Spinal cord (tissue), 10 donors: Measurements from ENCODE around the gene AKAP10. TPM values are rescaled to one million over a fixed set of nuclear protein-coding genes. Genes with fewer than 3 reads are reported as not detected.

ENCODE experiments used
- DNase-seq, 6 donors: peaks; one replicate each; pipeline versions ENCODE4 v3.0.0 to v3.0.0-alpha.2; 2013 to 2015; ENCODE audit warnings: low spot score in 6 of 6, low read depth in 4 of 6
- H3K27ac ChIP-seq: one replicate; pipeline ENCODE4 v1.5.1; 2013; ENCODE audit warnings: low read depth, low read length, control low read depth
- H3K27me3 ChIP-seq: one replicate; pipeline ENCODE4 v1.6.1; 2013; ENCODE audit warnings: low read length; ENCODE audit not compliant: control insufficient read depth, insufficient read depth
- H3K36me3 ChIP-seq: one replicate; pipeline ENCODE4 v1.6.1; 2013; ENCODE audit warnings: low read length; ENCODE audit not compliant: control insufficient read depth, insufficient read depth
- H3K4me1 ChIP-seq: one replicate; pipeline ENCODE4 v1.6.1; 2013; ENCODE audit warnings: low read length; ENCODE audit not compliant: control insufficient read depth, insufficient read depth
- H3K4me3 ChIP-seq: one replicate; pipeline ENCODE4 v1.5.1; 2013; ENCODE audit warnings: low read depth, low read length, control low read depth
- H3K9me3 ChIP-seq: one replicate; pipeline ENCODE4 v1.6.1; 2013; ENCODE audit warnings: low read length; ENCODE audit not compliant: control insufficient read depth, insufficient read depth
- WGBS: methylation state at CpG from one replicate; pipeline ENCODE4 v1.1.5; 2013; ENCODE audit warnings: missing lambda C conversion rate; ENCODE audit not compliant: insufficient coverage; 5-methylcytosine and 5-hydroxymethylcytosine counted together
- polyA plus RNA-seq, 2 donors: library from polyadenylated mRNA; unstranded; fragments of 120-200 nt; gene quantifications; one replicate each; pipeline ENCODE4 v1.2.1, GENCODE V29; 2013; ENCODE audit not compliant: insufficient read length in 2 of 2
- total RNA-seq, 2 donors: library from RNA; depleted of rRNA in 1 of 2; stranded (reverse); fragments of 120-200 nt in 1 of 2; fragments of >200 nt in 1 of 2; gene quantifications; one replicate each; pipeline versions ENCODE4 v1.2.3 to v1.2.4, GENCODE V29; 2013 to 2014
- donor health status: healthy.

Gene AKAP10
- total and polyA plus RNA-seq, 4 donors = 24.5 to 39.3 (median 27.9) TPM

DNA sequence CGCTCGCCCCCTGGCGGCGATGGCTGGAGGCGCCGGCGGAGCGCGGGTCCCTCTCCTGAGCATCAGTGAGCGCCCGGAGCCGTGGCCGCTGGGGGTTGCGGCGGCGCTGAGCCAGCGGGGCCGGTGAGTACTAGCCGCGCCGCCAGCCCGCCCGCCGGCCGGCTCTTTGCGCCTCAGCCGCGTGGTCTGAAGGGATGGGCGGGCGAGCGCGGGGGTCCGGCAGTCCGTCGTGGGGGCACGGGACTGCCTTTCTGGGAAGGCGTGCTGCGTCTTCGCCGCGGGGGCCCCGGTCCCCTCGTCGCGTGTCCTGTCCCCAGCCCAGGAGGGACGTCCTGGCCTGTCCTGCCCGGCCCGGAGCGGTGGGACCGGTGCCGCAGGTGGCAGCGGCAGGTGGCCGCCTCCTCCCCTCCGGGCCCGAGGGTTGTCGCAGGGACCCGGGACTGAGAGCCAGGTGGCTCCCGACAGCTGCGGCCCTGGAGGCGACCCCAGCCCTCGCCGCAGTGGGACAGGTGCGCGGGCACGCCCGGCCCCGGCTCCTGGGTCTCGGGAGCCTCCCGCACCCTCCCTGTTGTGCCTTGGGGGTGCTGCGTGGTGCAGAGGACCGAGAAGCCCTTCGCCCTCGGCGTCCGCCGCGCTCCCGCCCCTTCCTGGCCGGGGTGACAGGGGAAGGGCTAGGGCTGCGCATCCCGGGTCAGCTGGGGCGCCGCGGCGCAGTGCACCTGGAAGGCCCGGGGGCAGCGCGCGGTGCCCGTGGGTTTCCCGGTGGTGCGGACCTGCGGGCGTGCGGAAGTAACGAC is 31.9 kb upstream of the AKAP10 start, which contains the start of gene SPECC1:
SPECC1 (plus strand) TSS at position 58 of the 797 bp plus-strand sequence. CDS start 87,293 bp downstream, outside the sequence.
- Histone ChIP-seq H3K27me3 (peaks cover 18% of the 10 kb centered on the region), H3K4me3 (peak within 1 kb of the TSS; percentile 55), H3K27ac (no peak within 1 kb of the TSS), H3K4me1 (peaks cover 9% of the 10 kb centered on the region), H3K9me3 (no peaks in the 10 kb centered on the region), H3K36me3 (no peaks in the 10 kb centered on the region)
- DNase-seq = peak in 3 of 6 donors; percentile 70 to 92 (median 74)
- WGBS = under 1% methylated on average over 90 of the region's 96 CpGs

DNA sequence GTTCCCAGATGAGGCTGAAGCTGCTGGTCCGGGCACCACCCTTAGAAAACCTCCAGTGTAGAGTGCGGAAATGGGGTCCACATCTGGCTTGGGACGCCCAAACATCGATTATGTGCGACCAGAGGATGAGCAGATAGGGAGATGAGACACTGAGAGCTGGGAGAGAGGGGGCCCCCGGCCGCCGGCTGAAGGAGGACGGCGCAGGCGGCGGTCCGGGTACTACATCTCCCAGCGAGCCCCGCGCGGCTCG is 31.3 kb upstream of the AKAP10 start:
- Histone ChIP-seq H3K4me1 (peaks cover 9% of the 10 kb centered on the region), H3K27ac (no peak overlapping the region)
- WGBS = 0% methylated on average over 18 of the region's 18 CpGs

DNA sequence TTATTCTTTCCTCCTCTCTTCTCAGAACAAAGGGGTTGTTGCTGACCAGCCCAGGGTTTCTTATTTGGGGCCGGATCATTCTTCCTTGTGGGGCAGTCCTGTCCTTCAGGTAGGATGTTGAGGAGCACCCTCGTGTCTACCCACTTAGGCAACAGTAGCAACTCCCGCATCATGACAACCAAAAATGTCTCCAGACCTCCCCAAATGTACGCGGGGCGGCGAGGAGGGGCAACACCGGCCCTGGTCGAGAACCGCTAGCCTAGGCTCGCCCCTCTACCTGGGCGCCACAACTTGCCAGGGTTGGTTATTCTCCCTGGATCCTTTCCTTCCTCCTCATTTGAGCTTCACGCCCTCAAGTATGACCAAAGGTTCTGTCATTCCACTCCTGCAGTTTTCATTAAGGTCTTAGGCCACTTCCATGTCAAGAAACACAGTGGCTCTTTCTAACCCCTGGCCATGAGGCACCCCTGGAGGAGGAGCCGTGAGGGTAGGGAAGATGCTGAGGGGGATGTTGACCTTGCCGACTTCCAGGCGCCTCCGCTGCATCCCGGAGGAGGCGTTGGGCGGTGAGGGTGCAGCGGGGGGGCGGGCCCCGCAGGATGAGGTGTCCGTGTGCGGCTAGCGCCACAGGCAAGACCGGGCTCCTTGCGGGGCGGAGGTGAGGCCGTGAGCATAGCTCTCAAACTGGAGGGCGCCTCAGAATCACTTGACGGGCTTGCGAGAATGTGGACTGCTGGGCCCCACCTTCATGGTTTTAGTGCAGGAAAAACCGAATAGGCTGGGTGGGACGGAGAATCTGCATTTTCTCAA is 30.8 kb upstream of the AKAP10 start:
- Histone ChIP-seq H3K4me1 (peaks cover 9% of the 10 kb centered on the region), H3K27me3 (peaks cover 17% of the 10 kb centered on the region), H3K4me3 (peak overlapping the region; percentile 55), H3K36me3 (no peaks in the 10 kb centered on the region), H3K27ac (no peak overlapping the region), H3K9me3 (no peaks in the 10 kb centered on the region)
- DNase-seq = no peak
- WGBS = 21% methylated on average over 33 of the region's 35 CpGs

More for the DNA sequence above, 31.3 kb upstream of the AKAP10 start:
- peaks cover 18% of the 10 kb centered on the region for H3K27me3 ChIP-seq
- H3K9me3 ChIP-seq = no peaks in the 10 kb centered on the region
- no peaks in the 10 kb centered on the region for H3K36me3 ChIP-seq
- peak overlapping the region; percentile 55 for H3K4me3 ChIP-seq
- DNase-seq = peak in 1 of 6 donors; percentile 91

DNA sequence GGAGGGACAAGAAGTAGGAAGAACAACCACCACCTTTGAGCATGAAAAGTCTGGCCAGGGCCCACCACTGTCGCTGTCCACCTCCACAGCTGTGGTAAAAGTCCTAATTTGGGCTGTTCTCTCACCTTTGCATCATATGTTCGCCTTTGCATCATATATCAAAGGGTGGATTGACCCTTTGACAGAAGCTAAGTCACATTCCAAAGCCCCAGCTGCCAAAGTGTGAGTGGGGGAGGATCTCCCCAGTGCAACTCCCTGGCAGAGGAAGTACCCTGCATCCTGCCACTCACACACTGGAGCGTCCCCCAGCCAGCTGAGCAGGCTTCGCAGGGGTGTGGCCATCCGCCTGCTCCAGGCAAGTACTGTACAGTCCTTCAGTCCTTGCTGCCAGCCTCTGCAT is 18.9 kb upstream of the AKAP10 start:
- DNase-seq = no peak
- H3K27me3 ChIP-seq = no peaks in the 10 kb centered on the region
- H3K27ac ChIP-seq = no peak overlapping the region
- H3K4me1 ChIP-seq = peaks cover 6% of the 10 kb centered on the region
- no peaks in the 10 kb centered on the region for H3K9me3 ChIP-seq
- WGBS = 80% methylated on average over 2 of the region's 5 CpGs
- no peak overlapping the region for H3K4me3 ChIP-seq
- no peaks in the 10 kb centered on the region for H3K36me3 ChIP-seq

DNA sequence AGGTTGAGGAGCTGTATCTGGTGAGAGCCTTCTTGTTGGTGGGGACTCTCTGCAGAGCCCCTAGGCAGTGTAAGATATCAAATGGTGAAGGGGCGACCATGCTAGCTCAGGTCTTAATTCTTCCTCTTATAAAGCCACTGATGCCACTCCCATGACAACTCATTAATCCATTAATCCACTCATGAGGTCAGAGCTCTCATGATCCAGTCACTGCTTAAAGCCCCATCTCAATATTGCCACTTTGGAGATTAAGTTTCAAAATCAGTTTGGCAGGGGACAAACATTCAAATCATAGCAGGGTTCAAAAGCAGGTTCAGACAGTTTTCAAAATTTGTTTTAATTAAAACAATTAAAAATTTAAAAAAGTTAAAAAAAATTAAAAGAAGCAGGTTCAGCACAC is 18.5 kb upstream of the AKAP10 start:
- WGBS = no CpG with 5 or more reads among the region's 1 CpG
- Histone ChIP-seq H3K27ac (no peak overlapping the region), H3K9me3 (no peaks in the 10 kb centered on the region), H3K4me1 (peaks cover 6% of the 10 kb centered on the region), H3K27me3 (no peaks in the 10 kb centered on the region), H3K4me3 (no peak overlapping the region), H3K36me3 (no peaks in the 10 kb centered on the region)
- no peak for DNase-seq

DNA sequence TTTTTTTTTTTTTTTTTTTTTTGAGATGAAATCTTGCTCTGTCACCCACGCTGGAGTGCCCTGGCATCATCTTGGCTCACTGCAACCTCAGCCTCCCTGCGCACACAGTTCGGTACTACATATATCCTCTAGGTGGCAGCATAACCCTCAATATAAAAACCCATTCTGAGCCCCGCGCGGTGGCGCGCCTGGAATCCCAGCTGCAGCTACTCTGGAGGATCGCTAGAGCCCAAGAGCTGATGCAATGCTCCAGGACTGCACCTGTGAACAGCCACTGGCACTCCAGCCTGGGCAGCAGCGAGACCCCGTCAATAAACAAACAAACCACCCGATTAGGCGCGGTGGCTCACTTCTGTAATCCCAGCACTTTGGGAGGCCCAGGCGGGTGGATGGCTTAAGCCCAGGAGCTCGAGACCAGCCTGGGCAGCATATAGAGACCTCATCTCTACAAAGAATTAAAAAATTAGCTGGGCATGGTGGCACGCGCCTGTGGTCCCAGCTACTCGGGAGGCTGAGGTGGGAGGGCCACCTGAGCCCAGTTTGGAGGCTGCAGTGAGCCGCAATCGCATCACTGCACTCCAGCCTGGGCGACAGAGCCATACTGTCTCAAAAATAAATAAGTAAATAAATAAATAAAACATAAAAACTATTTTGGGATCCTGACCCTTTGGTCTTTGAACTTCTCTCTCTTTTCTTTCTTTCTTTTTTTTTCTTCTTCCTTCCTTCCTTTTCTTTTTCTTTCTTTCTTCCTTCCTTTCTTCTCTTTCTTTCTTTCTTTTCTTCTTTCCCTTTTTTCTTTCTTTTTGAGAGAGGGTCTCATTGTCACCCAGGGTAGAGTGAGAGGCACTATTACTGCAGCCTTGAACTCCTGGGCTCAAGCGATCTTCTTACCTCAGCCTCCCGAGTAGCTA is 15.4 kb upstream of the AKAP10 start:
- Histone ChIP-seq H3K27ac (no peak overlapping the region), H3K36me3 (no peaks in the 10 kb centered on the region), H3K4me3 (no peak overlapping the region), H3K9me3 (no peaks in the 10 kb centered on the region), H3K4me1 (peaks cover 6% of the 10 kb centered on the region), H3K27me3 (no peaks in the 10 kb centered on the region)
- 12% methylated on average over 19 of the region's 24 CpGs for WGBS
- peak; percentile 77 to 97 (median 84) for DNase-seq

DNA sequence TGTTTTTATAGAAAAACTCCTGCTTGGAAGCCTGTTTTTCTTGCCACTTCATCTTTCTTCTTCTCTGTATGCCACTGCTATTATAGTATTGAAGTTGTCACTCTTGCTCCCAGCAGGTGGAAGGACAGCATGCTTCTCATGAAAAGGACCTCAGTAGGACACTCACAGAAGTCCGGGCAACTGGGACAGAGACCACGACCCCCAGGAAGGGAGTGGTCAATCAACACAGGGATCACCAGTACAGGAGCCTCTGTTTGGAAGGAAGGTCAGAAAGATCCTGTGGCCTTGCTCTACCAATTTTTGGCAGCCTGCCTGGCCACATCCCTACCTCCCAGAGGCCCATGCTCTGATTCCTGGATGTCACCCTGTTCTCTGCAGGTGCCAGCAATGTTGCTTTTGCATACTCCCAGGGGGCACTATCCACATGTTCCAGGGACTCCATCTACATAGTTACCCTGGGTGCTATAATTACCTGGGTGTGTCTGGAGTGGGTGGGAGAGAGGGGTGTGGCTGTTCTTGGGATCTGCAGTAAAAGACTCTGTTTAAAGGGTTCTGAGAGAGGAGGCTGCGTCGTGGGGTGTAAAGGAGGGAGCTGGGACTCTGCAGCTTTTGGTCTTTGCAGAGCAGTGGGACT is 13.7 kb upstream of the AKAP10 start:
- 27% methylated on average over 2 of the region's 4 CpGs for WGBS
- Histone ChIP-seq H3K4me3 (no peak overlapping the region), H3K9me3 (no peaks in the 10 kb centered on the region), H3K27me3 (no peaks in the 10 kb centered on the region), H3K4me1 (peaks cover 6% of the 10 kb centered on the region), H3K36me3 (no peaks in the 10 kb centered on the region), H3K27ac (no peak overlapping the region)
- DNase-seq = no peak

DNA sequence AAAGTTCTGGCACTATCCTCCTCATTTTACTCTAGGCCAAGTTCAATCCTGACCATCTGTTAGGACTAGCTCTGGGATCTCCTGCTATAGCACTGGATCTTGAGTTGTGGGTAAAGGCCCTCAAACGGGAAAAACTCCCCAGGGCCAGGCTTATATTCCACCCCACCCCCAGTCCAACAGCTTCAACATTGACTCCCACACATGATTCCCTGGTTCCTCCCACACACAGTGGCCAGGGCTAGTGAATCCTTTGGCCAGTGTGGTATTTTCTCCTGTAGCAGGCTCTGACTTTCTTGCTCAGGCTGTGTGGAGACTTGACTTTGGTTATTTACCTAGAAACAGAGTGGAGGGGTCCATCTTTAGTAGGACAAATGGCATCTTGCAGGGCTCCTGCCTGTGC is 10.3 kb upstream of the AKAP10 start:
- H3K36me3 ChIP-seq = no peaks in the 10 kb centered on the region
- no peak overlapping the region for H3K27ac ChIP-seq
- no peak for DNase-seq
- no peak overlapping the region for H3K4me3 ChIP-seq
- no peaks in the 10 kb centered on the region for H3K9me3 ChIP-seq
- no peaks in the 10 kb centered on the region for H3K27me3 ChIP-seq
- 100% methylated on average over 1 of the region's 1 CpG for WGBS
- peaks cover 2% of the 10 kb centered on the region for H3K4me1 ChIP-seq
